Measurements from ENCODE around the gene RASSF4.

GRCh38 chr10:44944354-44944753 lies 15.2 kb upstream of the RASSF4 start:
- TF ChIP-seq, protein P1, sequence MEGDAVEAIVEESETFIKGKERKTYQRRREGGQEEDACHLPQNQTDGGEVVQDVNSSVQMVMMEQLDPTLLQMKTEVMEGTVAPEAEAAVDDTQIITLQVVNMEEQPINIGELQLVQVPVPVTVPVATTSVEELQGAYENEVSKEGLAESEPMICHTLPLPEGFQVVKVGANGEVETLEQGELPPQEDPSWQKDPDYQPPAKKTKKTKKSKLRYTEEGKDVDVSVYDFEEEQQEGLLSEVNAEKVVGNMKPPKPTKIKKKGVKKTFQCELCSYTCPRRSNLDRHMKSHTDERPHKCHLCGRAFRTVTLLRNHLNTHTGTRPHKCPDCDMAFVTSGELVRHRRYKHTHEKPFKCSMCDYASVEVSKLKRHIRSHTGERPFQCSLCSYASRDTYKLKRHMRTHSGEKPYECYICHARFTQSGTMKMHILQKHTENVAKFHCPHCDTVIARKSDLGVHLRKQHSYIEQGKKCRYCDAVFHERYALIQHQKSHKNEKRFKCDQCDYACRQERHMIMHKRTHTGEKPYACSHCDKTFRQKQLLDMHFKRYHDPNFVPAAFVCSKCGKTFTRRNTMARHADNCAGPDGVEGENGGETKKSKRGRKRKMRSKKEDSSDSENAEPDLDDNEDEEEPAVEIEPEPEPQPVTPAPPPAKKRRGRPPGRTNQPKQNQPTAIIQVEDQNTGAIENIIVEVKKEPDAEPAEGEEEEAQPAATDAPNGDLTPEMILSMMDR (IDR thresholded peaks at IDR 0.05): no peak
- no peak for TF ChIP-seq POLR2A (IDR thresholded peaks at IDR 0.05)

Measured in heart left ventricle (tissue), 13 donors.